22Rv1 (cell line): ENCODE results near the gene CCDC38.

Experiments used
- H3K27ac ChIP-seq: fragments of 450-650 bp; 2 replicates; pipeline ENCODE4 v1.5.1; 2017
- ZFX ChIP-seq: fragments of 450-650 bp; IDR thresholded peaks from 2 replicates; pipeline ENCODE4 v1.6.1; 2017; ENCODE audit warnings: antibody characterized with exemption, borderline replicate concordance
- TF ChIP-seq, protein P1 (sequence below): fragments of 450-650 bp; IDR thresholded peaks from 2 replicates; pipeline ENCODE4 v1.5.1; 2017; ENCODE audit warnings: mild to moderate bottlenecking

CCDC38 gene

DNA sequence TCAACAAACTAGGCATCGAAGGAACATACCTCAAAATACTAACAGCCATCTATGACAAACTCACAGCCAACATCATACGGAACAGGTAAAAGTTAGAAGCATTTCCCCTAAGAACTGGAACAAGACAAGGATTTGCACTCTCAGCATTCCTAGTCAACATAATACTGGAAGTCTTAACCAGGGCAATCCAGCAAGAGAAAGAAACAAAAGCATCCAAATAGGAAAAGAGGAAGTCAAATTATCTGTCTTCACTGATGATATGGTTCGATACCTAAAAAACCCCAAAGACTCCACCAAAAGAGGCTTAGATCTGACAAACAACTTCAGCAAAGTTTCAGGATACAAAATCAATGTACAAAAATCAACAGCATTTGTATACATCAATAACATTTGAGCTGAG is 32.5 kb downstream of the CCDC38 start:
- no peak overlapping the region for H3K27ac ChIP-seq
- TF ChIP-seq, protein P1, sequence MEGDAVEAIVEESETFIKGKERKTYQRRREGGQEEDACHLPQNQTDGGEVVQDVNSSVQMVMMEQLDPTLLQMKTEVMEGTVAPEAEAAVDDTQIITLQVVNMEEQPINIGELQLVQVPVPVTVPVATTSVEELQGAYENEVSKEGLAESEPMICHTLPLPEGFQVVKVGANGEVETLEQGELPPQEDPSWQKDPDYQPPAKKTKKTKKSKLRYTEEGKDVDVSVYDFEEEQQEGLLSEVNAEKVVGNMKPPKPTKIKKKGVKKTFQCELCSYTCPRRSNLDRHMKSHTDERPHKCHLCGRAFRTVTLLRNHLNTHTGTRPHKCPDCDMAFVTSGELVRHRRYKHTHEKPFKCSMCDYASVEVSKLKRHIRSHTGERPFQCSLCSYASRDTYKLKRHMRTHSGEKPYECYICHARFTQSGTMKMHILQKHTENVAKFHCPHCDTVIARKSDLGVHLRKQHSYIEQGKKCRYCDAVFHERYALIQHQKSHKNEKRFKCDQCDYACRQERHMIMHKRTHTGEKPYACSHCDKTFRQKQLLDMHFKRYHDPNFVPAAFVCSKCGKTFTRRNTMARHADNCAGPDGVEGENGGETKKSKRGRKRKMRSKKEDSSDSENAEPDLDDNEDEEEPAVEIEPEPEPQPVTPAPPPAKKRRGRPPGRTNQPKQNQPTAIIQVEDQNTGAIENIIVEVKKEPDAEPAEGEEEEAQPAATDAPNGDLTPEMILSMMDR = no peak
- no peak for TF ChIP-seq ZFX

GRCh38 chr12:95908573-95908972 is 33.8 kb downstream of the CCDC38 start:
- H3K27ac ChIP-seq = no peak overlapping the region
- TF ChIP-seq, protein P1 = no peak
- TF ChIP-seq ZFX = no peak

DNA sequence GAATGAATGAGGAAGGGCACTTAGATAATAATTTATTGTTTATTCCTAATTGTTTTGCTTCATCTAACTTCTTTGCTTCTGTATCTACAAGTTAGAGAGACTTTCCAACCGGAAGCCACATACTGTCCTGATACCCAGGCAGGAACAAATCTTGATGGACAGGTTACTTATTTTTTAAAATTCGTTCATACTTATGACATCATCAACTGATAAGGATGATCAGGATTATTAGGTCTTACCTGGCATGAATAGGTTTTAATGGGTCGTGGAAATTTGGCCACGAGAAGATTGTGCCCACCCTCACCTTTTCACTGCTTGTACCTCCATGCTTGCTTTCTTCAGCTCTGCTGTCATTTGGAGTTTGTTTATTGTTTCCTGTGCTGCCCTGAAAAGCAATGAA is 44.3 kb downstream of the CCDC38 start:
- H3K27ac ChIP-seq = no peak overlapping the region
- TF ChIP-seq, protein P1 = no peak
- TF ChIP-seq ZFX = no peak

DNA sequence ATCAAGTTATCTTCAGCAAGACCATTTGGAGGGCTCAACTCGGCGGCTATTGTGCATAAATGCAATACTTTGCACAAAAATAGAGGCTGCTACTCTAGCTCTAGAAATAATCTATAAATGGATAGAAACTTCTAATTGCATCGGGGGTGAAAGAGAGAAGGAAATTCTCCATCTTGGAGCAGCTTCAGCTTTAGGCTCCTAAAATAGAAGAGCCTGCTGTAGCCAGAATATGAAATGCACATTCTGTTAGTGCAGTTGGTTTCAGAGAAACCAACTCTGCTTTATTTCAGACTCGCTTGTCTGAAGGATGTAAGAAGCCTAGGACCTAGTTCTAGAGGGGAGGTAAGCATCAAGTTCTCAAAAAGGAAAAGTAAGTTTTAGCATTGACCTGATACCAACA is 45.6 kb downstream of the CCDC38 start:
- H3K27ac ChIP-seq = no peak overlapping the region
- TF ChIP-seq ZFX = no peak
- TF ChIP-seq, protein P1 = no peak

DNA sequence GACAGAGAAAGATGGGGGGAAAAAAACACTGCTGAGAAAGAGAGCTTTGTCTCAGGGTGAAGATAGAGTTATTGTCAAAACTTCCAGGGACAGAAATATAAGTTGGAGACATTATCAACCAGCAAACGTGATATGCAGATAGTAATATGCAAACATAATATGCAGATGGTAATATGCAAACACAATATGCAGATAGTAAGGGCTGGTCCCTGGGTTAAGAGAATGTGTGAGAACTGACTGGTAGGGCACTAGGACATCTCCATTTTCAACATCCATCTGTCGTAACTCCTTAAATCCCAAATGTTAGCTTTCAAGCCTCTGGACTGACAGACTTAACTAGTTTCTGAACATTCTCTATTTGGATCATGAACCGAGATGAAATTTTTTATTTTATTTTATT is 51.5 kb downstream of the CCDC38 start:
- TF ChIP-seq ZFX = no peak
- TF ChIP-seq, protein P1 = no peak

DNA sequence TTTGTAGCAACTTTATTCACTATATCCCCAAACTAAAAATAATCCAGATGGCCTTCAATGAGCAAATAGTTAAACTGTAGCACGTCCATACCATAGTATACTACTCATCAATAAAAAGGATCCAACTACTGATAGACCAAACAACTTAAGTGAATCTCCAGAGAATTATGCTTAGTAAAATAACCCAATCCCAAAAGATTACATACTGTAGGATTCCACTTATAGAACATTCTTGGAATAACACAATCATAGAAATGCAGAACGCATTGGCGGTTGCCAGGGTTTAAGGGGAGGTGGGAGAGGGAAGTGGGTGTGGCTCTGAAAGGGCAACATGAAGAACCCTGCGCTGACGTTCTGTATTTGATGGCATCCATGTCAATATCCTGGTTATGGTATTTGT is 55.1 kb downstream of the CCDC38 start:
- TF ChIP-seq, protein P1 = no peak
- no peak for TF ChIP-seq ZFX
- no peak overlapping the region for H3K27ac ChIP-seq

More for the DNA sequence above, 51.5 kb downstream of the CCDC38 start:
- H3K27ac ChIP-seq = no peak overlapping the region

- H3K27ac ChIP-seq = no peak overlapping the region
- TF ChIP-seq ZFX = no peak
- TF ChIP-seq, protein P1 = no peak
Observed at GRCh38 chr12:95884998-95885397, 57.4 kb downstream of the CCDC38 start.
